ENCODE results near the gene ZBTB48. TPM values are rescaled to one million over a fixed set of nuclear protein-coding genes. Genes with fewer than 3 reads are reported as not detected.
"Not testable (repeated sequence)": the region's sequence is repeated elsewhere in the genome, so short reads cannot be mapped to it uniquely, and the experiment has no call there.

ZBTB48 gene
- polyA plus RNA-seq, 3 donors, result 13.2 to 94.2 (median 23.0) TPM

GRCh38 chr1:6599141-6599975, 19.6 kb downstream of the ZBTB48 start:
- peak overlapping the region; percentile 64 to 93 (median 78) for H3K4me3 ChIP-seq (replicated peaks in 1 of 3; ENCODE audit: low read depth in 2 of 3, low read length in 3 of 3)
- DNase-seq, result peak; percentile 60 to 81 (median 75)
- H3K27ac ChIP-seq (ENCODE audit: low read depth in 1 of 2, low read length in 2 of 2), result peak overlapping the region; percentile 80 to 92
- intact Hi-C loops (cut with micrococcal nuclease), result no loop called here
- Mint-ChIP-seq H3K27me3 (ENCODE audit: low read depth in 3 of 3) (no peaks in the 10 kb centered on the region), H3K4me3 (peak overlapping the region; percentile 89 to 95), H3K9me3 (peaks cover 0 to 2% (median 0%) of the 10 kb centered on the region in 7 donors), H3K36me3 (peaks cover 35 to 53% of the 10 kb centered on the region in 2 donors), H3K4me1 (peaks cover 45% of the 10 kb centered on the region), H3K27ac (peak overlapping the region; percentile 88 to 96 (median 92))
- peaks cover 80% of the 10 kb centered on the region for H4K20me1 ChIP-seq (ENCODE audit: insufficient read depth, low read length)
- TF ChIP-seq CTCF (IDR thresholded peaks at IDR 0.05), result no peak
- no peak overlapping the region for H2AFZ ChIP-seq (ENCODE audit: insufficient read depth, low read depth, low read length, poor library complexity, severe bottlenecking)
- H3K27me3 ChIP-seq (ENCODE audit: control insufficient read depth in 2 of 2, insufficient read depth in 2 of 2, low read length in 2 of 2), result no peaks in the 10 kb centered on the region
- peaks cover 35 to 39% of the 10 kb centered on the region in 2 donors for H3K36me3 ChIP-seq (replicated peaks in 1 of 2; ENCODE audit: control insufficient read depth in 1 of 2, insufficient read depth in 2 of 2, low read length in 2 of 2)
- peak overlapping the region; percentile 61 for H3K9ac ChIP-seq (ENCODE audit: insufficient read depth, low read length, poor library complexity, severe bottlenecking)
- 69% methylated on average over 27 of the region's 31 CpGs for WGBS (ENCODE audit: insufficient coverage)
- H3K4me1 ChIP-seq (ENCODE audit: control insufficient read depth in 1 of 2, insufficient read depth in 2 of 2, low read length in 2 of 2), result peaks cover 35 to 61% of the 10 kb centered on the region in 2 donors
- H3K79me2 ChIP-seq (ENCODE audit: insufficient read depth, low read length), result peaks cover 76% of the 10 kb centered on the region
- H3K9me3 ChIP-seq (replicated peaks in 1 of 2; ENCODE audit: control insufficient read depth in 1 of 2, insufficient read depth in 1 of 2, low read length in 2 of 2), result no peaks in the 10 kb centered on the region
- H3K4me2 ChIP-seq (replicated peaks; ENCODE audit: extremely low read depth, low read length, poor library complexity, severe bottlenecking), result peak overlapping the region; percentile 94

GRCh38 chr1:6599991-6600390, 20.2 kb downstream of the ZBTB48 start:
- H3K36me3 Mint-ChIP-seq, result peaks cover 31 to 46% of the 10 kb centered on the region in 2 donors
- H3K27me3 ChIP-seq (ENCODE audit: control insufficient read depth in 2 of 2, insufficient read depth in 2 of 2, low read length in 2 of 2); DNase-seq; H3K9me3 Mint-ChIP-seq; H2AFZ ChIP-seq (ENCODE audit: insufficient read depth, low read depth, low read length, poor library complexity, severe bottlenecking); H3K27me3 Mint-ChIP-seq (ENCODE audit: low read depth in 3 of 3); H3K9me3 ChIP-seq (replicated peaks in 1 of 2; ENCODE audit: control insufficient read depth in 1 of 2, insufficient read depth in 1 of 2, low read length in 2 of 2): not testable (repeated sequence)
- Histone ChIP-seq H3K4me3 (replicated peaks in 1 of 3; ENCODE audit: low read depth in 2 of 3, low read length in 3 of 3) (peak overlapping the region; percentile 64 to 93 (median 78)), H3K4me2 (replicated peaks; ENCODE audit: extremely low read depth, low read length, poor library complexity, severe bottlenecking) (peak overlapping the region; percentile 94), H3K9ac (ENCODE audit: insufficient read depth, low read length, poor library complexity, severe bottlenecking) (peak overlapping the region; percentile 97), H3K4me1 (ENCODE audit: control insufficient read depth in 1 of 2, insufficient read depth in 2 of 2, low read length in 2 of 2) (peaks cover 40 to 67% of the 10 kb centered on the region in 2 donors), H4K20me1 (ENCODE audit: insufficient read depth, low read length) (peaks cover 74% of the 10 kb centered on the region), H3K27ac (ENCODE audit: low read depth in 1 of 2, low read length in 2 of 2) (peak overlapping the region; percentile 92 to 99), H3K36me3 (replicated peaks in 1 of 2; ENCODE audit: control insufficient read depth in 1 of 2, insufficient read depth in 2 of 2, low read length in 2 of 2) (peaks cover 30 to 33% of the 10 kb centered on the region in 2 donors), H3K79me2 (ENCODE audit: insufficient read depth, low read length) (peaks cover 74% of the 10 kb centered on the region)
- WGBS (ENCODE audit: insufficient coverage), result 27% methylated on average over 4 of the region's 8 CpGs
- H3K4me3 Mint-ChIP-seq, result peak overlapping the region; percentile 89 to 95
- H3K4me1 Mint-ChIP-seq, result peaks cover 46% of the 10 kb centered on the region
- H3K27ac Mint-ChIP-seq, result peak overlapping the region; percentile 92 to 98 (median 96)
- intact Hi-C loops (cut with micrococcal nuclease), result loop anchor here in 1 of 2 donors (2.0 to 10.0 kb wide), 2 partner anchors 19 to 185 kb away; partner anchors contain the start of gene CAMTA1

Measured in CD14-positive monocyte (primary cell).